ENCODE results near the gene MOB3A. TPM values are rescaled to one million over a fixed set of nuclear protein-coding genes. Genes with fewer than 3 reads are reported as not detected.

The MOB3A gene
- total and polyA plus RNA-seq, 9 of the 15 experiments (the other 6 are each of a cell fraction or from before 2014, with no cell fraction given): 1.1 to 24.1 (median 6.0) TPM

- H3K4me1 ChIP-seq (replicated peaks in 1 of 2; ENCODE audit: control insufficient read depth in 2 of 2, insufficient read depth in 2 of 2, low read length in 2 of 2): peaks cover 3 to 34% of the 10 kb centered on the region in 2 experiments; a peak in 3 of 5 replicates
- peak; percentile 32 for FAIRE-seq
- ChIA-PET CTCF (ENCODE audit: low intra/inter-chr PET ratio) (no interaction called here), POLR2A (interaction anchor here (0.5 to 0.6 kb wide), 2 partner anchors 31 to 38 kb away, joined by 3 read pairs; no protein-coding TSS in a partner anchor)
- no peak overlapping the region for H2AFZ ChIP-seq (ENCODE audit: low read depth, low read length)
- no peak for ATAC-seq
- no peak for TF ChIP-seq ZNF668 (CRISPR knock-in tag; IDR thresholded peaks at IDR 0.05)
- TF ChIP-seq ZNF589 (CRISPR knock-in tag; IDR thresholded peaks at IDR 0.05; ENCODE audit: low read depth): no peak
- no peaks in the 10 kb centered on the region for H3K27me3 ChIP-seq (ENCODE audit: control insufficient read depth in 2 of 2, insufficient read depth in 2 of 2, low read length in 2 of 2)
- no peaks in the 10 kb centered on the region; the same call in 2 of the 3 replicates for H3K79me2 ChIP-seq (ENCODE audit: control insufficient read depth, insufficient read depth, low read length)
- no peak overlapping the region for H3K4me2 ChIP-seq (ENCODE audit: insufficient read depth, low read length)
- H3K27ac ChIP-seq (ENCODE audit: extremely low read depth, low read depth, low read length): no peak overlapping the region
- H3K9me3 ChIP-seq (replicated peaks; ENCODE audit: control insufficient read depth, insufficient read depth, low read depth, low read length): no peaks in the 10 kb centered on the region; the same call in 1 of the 2 replicates
- intact Hi-C loops (cut with micrococcal nuclease): no loop called here
- no peaks in the 10 kb centered on the region for H4K20me1 ChIP-seq (replicated peaks; ENCODE audit: control insufficient read depth, insufficient read depth, low read length)
- WGBS (ENCODE audit: insufficient coverage, low coverage, missing lambda C conversion rate): 88% methylated on average over 22 of the region's 23 CpGs
- no peak overlapping the region for H3K4me3 ChIP-seq
- BruUV-seq (replicated peaks): no TSS peak
- in situ Hi-C loops (cut with MboI): no loop called here
- H3K9ac ChIP-seq (ENCODE audit: insufficient read depth in 1 of 2, low read depth in 2 of 2, low read length in 2 of 2): peak overlapping the region in 1 of 2 experiments; percentile 26; a peak in 2 of 4 replicates
- peaks cover 46% of the 10 kb centered on the region; the same call in 2 of the 3 replicates for H3K36me3 ChIP-seq (ENCODE audit: control insufficient read depth, insufficient read depth, low read length)
- no peak for DNase-seq (ENCODE audit: extremely low read depth in 1 of 4, low spot score in 3 of 4)
- H3K9me1 ChIP-seq (ENCODE audit: control insufficient read depth, insufficient read depth, low read length): no peaks in the 10 kb centered on the region
These were observed 15.7 kb downstream of the MOB3A start for GRCh38 chr19:2080336-2080988.

- ChIA-PET CTCF (ENCODE audit: low intra/inter-chr PET ratio) (no interaction called here), POLR2A (no interaction called here)
- intact Hi-C loops (cut with micrococcal nuclease) (no loop called here), in situ Hi-C loops (cut with MboI) (no loop called here)
- Histone ChIP-seq H3K36me3 (ENCODE audit: control insufficient read depth, insufficient read depth, low read length) (peaks cover 47% of the 10 kb centered on the region; the same call in 2 of the 3 replicates), H3K27me3 (ENCODE audit: control insufficient read depth in 2 of 2, insufficient read depth in 2 of 2, low read length in 2 of 2) (no peaks in the 10 kb centered on the region), H3K4me1 (replicated peaks in 1 of 2; ENCODE audit: control insufficient read depth in 2 of 2, insufficient read depth in 2 of 2, low read length in 2 of 2) (peaks cover under 1 to 29% of the 10 kb centered on the region in 2 experiments; a peak in 2 of 5 replicates), H3K4me3 (no peak overlapping the region), H3K79me2 (ENCODE audit: control insufficient read depth, insufficient read depth, low read length) (no peaks in the 10 kb centered on the region; the same call in 2 of the 3 replicates), H3K27ac (ENCODE audit: extremely low read depth, low read depth, low read length) (no peak overlapping the region), H3K4me2 (ENCODE audit: insufficient read depth, low read length) (no peak overlapping the region), H3K9me3 (replicated peaks; ENCODE audit: control insufficient read depth, insufficient read depth, low read depth, low read length) (no peaks in the 10 kb centered on the region; the same call in 1 of the 2 replicates), H3K9ac (ENCODE audit: insufficient read depth in 1 of 2, low read depth in 2 of 2, low read length in 2 of 2) (peak overlapping the region in 1 of 2 experiments; percentile 35; a peak in 1 of 4 replicates), H2AFZ (ENCODE audit: low read depth, low read length) (no peak overlapping the region), H3K9me1 (ENCODE audit: control insufficient read depth, insufficient read depth, low read length) (no peaks in the 10 kb centered on the region), H4K20me1 (replicated peaks; ENCODE audit: control insufficient read depth, insufficient read depth, low read length) (no peaks in the 10 kb centered on the region)
- 89% methylated on average over 18 of the region's 23 CpGs for WGBS (ENCODE audit: insufficient coverage, low coverage, missing lambda C conversion rate)
- no TSS peak for BruUV-seq (replicated peaks)
- no peak for FAIRE-seq
- peak in 1 of 4 experiments; percentile 4 for DNase-seq (ENCODE audit: extremely low read depth in 1 of 4, low spot score in 3 of 4)
- ATAC-seq: no peak
- TF ChIP-seq GABPB2 (CRISPR knock-in tag; conservative IDR thresholded peaks at IDR 0.05) (no peak), CHD4 (IDR thresholded peaks at IDR 0.05; ENCODE audit: insufficient read depth, insufficient replicate concordance, low read depth, low read length, poor library complexity, severe bottlenecking) (no peak), E2F8 (IDR thresholded peaks at IDR 0.05; ENCODE audit: low read depth, partially characterized antibody) (no peak), POLR2G (IDR thresholded peaks at IDR 0.05; ENCODE audit: low read depth, low read length) (0 out of 2 replicates have a peak, but pooled peaks have one; percentile 17), NFIC (IDR thresholded peaks at IDR 0.05) (no peak)
These were observed 16.2 kb downstream of the MOB3A start for GRCh38 chr19:2079865-2080301.

Data from K562 (cell line).